Peyer's patch (tissue), 4 donors: ENCODE measurements around the gene FTO. TPM values are rescaled to one million over a fixed set of nuclear protein-coding genes. Genes with fewer than 3 reads are reported as not detected.

Source experiments
- DNase-seq, 3 donors: peaks; one replicate each; pipeline ENCODE4 v3.0.0-alpha.2; 2017 to 2019
- H3K27ac ChIP-seq, 4 donors: fragments of 200-600 bp; sonication (generic); one replicate each; pipeline ENCODE4 v1.5.1; 2016 to 2019
- H3K27me3 ChIP-seq, 2 donors: fragments of 200-600 bp; sonication (generic); one replicate each; pipeline ENCODE4 v1.5.1; 2019
- H3K36me3 ChIP-seq, 3 donors: fragments of 200-600 bp; sonication (generic); one replicate each; pipeline ENCODE4 v1.5.1; 2016 to 2019
- H3K4me1 ChIP-seq, 4 donors: fragments of 200-600 bp; sonication (generic); one replicate each; pipeline ENCODE4 v1.5.1; 2016 to 2019
- H3K4me3 ChIP-seq, 4 donors: fragments of 200-600 bp; sonication (generic); 1 replicate in 3 of 4; 2 replicates in 1 of 4; pipeline ENCODE4 v1.5.1; 2016 to 2019; ENCODE audit warnings: mild to moderate bottlenecking in 1 of 4
- H3K9me3 ChIP-seq, 4 donors: fragments of 200-600 bp; sonication (generic); one replicate each; pipeline ENCODE4 v1.5.1; 2016 to 2019; ENCODE audit warnings: mild to moderate bottlenecking in 1 of 4
- CTCF ChIP-seq, 6 experiments: fragments of 450-650 bp in 4 of 6; fragments of 200-600 bp in 2 of 6; sonication (generic) in 1 of 6; IDR thresholded peaks; one replicate each; pipeline ENCODE4 v1.5.1; 2017 to 2019; ENCODE audit warnings: antibody characterized with exemption in 6 of 6, mild to moderate bottlenecking in 3 of 6, moderate library complexity in 1 of 6
- POLR2A ChIP-seq, 2 donors: fragments of 450-650 bp; IDR thresholded peaks; one replicate each; pipeline ENCODE4 v1.5.1; 2017; ENCODE audit warnings: antibody characterized with exemption in 2 of 2, mild to moderate bottlenecking in 2 of 2, moderate library complexity in 2 of 2
- total RNA-seq, 4 donors: library from RNA; depleted of rRNA; stranded (reverse); fragments of >200 nt; gene quantifications; one replicate each; pipeline ENCODE4 v1.1.0, GENCODE V29; 2016

FTO gene
- total RNA-seq, 4 donors from 2014 or later: 37.0 to 95.7 (median 45.1) TPM

- no peaks in the 10 kb centered on the region for H3K4me1 ChIP-seq
- H3K27ac ChIP-seq: no peak overlapping the region
- no peaks in the 10 kb centered on the region for H3K9me3 ChIP-seq
- no peak overlapping the region for H3K4me3 ChIP-seq
- TF ChIP-seq CTCF (IDR thresholded peaks at IDR 0.05) (no peak), POLR2A (IDR thresholded peaks at IDR 0.05) (no peak)
- DNase-seq: no peak
- H3K27me3 ChIP-seq: no peaks in the 10 kb centered on the region
- H3K36me3 ChIP-seq: no peaks in the 10 kb centered on the region
Observed at GRCh38 chr16:53817117-53817755, 113.3 kb downstream of the FTO start.

- Histone ChIP-seq H3K27ac (no peak overlapping the region), H3K36me3 (no peaks in the 10 kb centered on the region), H3K27me3 (no peaks in the 10 kb centered on the region), H3K4me3 (no peak overlapping the region), H3K4me1 (no peaks in the 10 kb centered on the region), H3K9me3 (no peaks in the 10 kb centered on the region)
- no peak for DNase-seq
- TF ChIP-seq POLR2A (IDR thresholded peaks at IDR 0.05) (no peak), CTCF (IDR thresholded peaks at IDR 0.05) (no peak)
Observed at GRCh38 chr16:53817812-53818550, 114.0 kb downstream of the FTO start.

- H3K27me3 ChIP-seq: no peaks in the 10 kb centered on the region
- DNase-seq: no peak
- no peak overlapping the region for H3K27ac ChIP-seq
- no peak overlapping the region for H3K4me3 ChIP-seq
- H3K4me1 ChIP-seq: no peaks in the 10 kb centered on the region
- H3K9me3 ChIP-seq: no peaks in the 10 kb centered on the region
- peaks cover 0 to 3% (median 0%) of the 10 kb centered on the region in 3 donors for H3K36me3 ChIP-seq
- TF ChIP-seq CTCF (IDR thresholded peaks at IDR 0.05) (no peak), POLR2A (IDR thresholded peaks at IDR 0.05) (no peak)
Observed at GRCh38 chr16:53821487-53821886, 117.5 kb downstream of the FTO start.

DNA sequence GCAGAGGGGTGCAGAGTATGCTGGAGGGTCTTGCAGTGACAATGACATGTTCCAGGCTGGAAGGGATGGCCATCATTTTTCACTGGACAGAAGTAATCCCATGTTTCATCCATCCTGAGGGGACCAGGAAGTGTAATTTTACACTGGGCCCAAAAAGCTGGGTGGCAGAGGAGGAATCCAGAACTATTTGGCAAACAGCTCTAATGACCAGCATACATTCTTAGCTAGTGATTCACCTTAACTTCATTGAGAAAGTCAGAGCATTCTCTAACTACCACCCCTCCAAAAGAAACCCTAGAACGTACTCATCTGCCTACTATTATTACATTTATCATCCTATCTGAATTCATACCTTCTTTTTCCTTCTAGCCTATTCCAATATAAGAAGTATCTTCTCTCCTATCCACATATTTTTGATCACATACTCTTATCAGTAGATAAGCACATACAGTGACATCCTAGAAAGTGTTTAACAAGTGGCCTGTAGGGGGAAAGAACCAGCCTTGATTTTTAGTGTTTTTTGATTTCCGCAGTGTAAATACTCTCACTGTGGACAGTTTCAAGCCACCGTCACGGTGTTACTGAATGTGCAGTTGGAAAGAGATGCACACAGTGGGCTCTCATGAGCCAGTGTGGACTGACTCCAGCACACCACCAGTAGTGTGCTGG lies 118.1 kb downstream of the FTO start:
- no peak overlapping the region for H3K4me3 ChIP-seq
- H3K27ac ChIP-seq: no peak overlapping the region
- TF ChIP-seq POLR2A (IDR thresholded peaks at IDR 0.05): no peak
- TF ChIP-seq CTCF (IDR thresholded peaks at IDR 0.05): no peak
- peaks cover 0 to 4% (median 0%) of the 10 kb centered on the region in 3 donors for H3K36me3 ChIP-seq
- H3K4me1 ChIP-seq: no peaks in the 10 kb centered on the region
- no peaks in the 10 kb centered on the region for H3K27me3 ChIP-seq
- H3K9me3 ChIP-seq: no peaks in the 10 kb centered on the region
- no peak for DNase-seq

GRCh38 chr16:53822936-53823529 lies 119.1 kb downstream of the FTO start:
- Histone ChIP-seq H3K4me3 (no peak overlapping the region), H3K9me3 (no peaks in the 10 kb centered on the region), H3K27me3 (no peaks in the 10 kb centered on the region), H3K4me1 (no peaks in the 10 kb centered on the region), H3K36me3 (peaks cover 0 to 4% (median 0%) of the 10 kb centered on the region in 3 donors), H3K27ac (no peak overlapping the region)
- DNase-seq: no peak
- no peak for TF ChIP-seq POLR2A (IDR thresholded peaks at IDR 0.05)
- TF ChIP-seq CTCF (IDR thresholded peaks at IDR 0.05): no peak
